ENCODE results near the gene DLG2. TPM values are rescaled to one million over a fixed set of nuclear protein-coding genes. Genes with fewer than 3 reads are reported as not detected.

The DLG2 gene
- total and polyA plus RNA-seq, 2 of the 4 experiments (the other 2 are of a cell fraction) = 0.31 to 0.36 TPM

DNA sequence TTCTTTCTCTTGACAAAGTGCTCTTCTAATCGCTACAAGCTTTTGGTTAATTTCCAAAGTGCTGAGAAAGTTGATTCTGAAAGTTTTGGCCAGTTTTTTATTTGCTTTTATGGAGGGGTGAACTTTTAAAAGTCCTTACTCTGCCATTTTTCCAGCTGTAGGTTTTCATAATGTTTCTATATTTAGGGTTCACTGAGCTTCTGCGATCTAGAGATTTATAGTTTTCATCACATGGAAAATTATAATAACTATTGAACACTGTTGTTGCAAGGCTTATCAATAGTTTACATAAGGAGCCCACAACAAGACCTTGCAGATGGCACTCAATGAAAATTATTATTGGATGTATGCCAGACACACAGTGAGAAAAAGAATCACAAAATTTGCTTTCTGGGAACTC lies 55.1 kb downstream of the DLG2 start:
- no peak for ATAC-seq (ENCODE audit: low read depth)

More for the DNA sequence above, 55.1 kb downstream of the DLG2 start:
- Histone ChIP-seq H3K79me1 (ENCODE audit: low read depth in 1 of 2, low read length in 2 of 2) (no peaks in the 10 kb centered on the region), H3K4me1 (ENCODE audit: control insufficient read depth, insufficient read depth, low read length) (no peaks in the 10 kb centered on the region), H3K23ac (ENCODE audit: low read depth, low read length) (no peak overlapping the region), H2AFZ (replicated peaks; ENCODE audit: low read length, poor library complexity) (no peak overlapping the region), H3K36me3 (ENCODE audit: control insufficient read depth, insufficient read depth, low read length) (no peaks in the 10 kb centered on the region), H4K5ac (ENCODE audit: low read depth, low read length) (no peak overlapping the region), H2BK5ac (ENCODE audit: low read depth, low read length, poor library complexity, severe bottlenecking) (no peak overlapping the region), H3K4ac (ENCODE audit: low read depth, low read length) (no peak overlapping the region), H3K14ac (replicated peaks; ENCODE audit: low read depth, low read length) (no peak overlapping the region), H3K27ac (ENCODE audit: insufficient read depth, low read length) (no peak overlapping the region), H2BK20ac (ENCODE audit: low read depth, low read length) (no peak overlapping the region), H4K20me1 (ENCODE audit: insufficient read depth, low read length) (no peaks in the 10 kb centered on the region), H2AK9ac (replicated peaks; ENCODE audit: low read depth, low read length, poor library complexity) (no peak overlapping the region), H2BK15ac (ENCODE audit: low read depth, low read length) (no peak overlapping the region), H3K9me3 (ENCODE audit: control insufficient read depth, insufficient read depth, low read length) (no peaks in the 10 kb centered on the region), H3K4me3 (ENCODE audit: insufficient read depth, low read depth, low read length) (no peak overlapping the region), H2AK5ac (ENCODE audit: low read depth, low read length) (no peak overlapping the region), H3K9me1 (ENCODE audit: insufficient read depth, low read length) (no peaks in the 10 kb centered on the region), H4K91ac (ENCODE audit: insufficient read depth, low read depth, low read length) (no peak overlapping the region), H2BK120ac (ENCODE audit: low read depth, low read length) (no peak overlapping the region), H3K56ac (ENCODE audit: extremely low read depth, insufficient read depth, low read length) (no peak overlapping the region), H3K18ac (ENCODE audit: low read depth, low read length) (no peak overlapping the region), H3K9ac (ENCODE audit: low read depth, low read length) (no peak overlapping the region), H3K27me3 (ENCODE audit: control insufficient read depth, insufficient read depth, low read length) (no peaks in the 10 kb centered on the region), H4K8ac (ENCODE audit: low read depth in 2 of 2, low read length in 2 of 2) (no peak overlapping the region), H3K4me2 (ENCODE audit: low read depth, low read length) (no peak overlapping the region)
- ChIA-PET POLR2A (ENCODE audit: unreplicated experiment) (no interaction called here), CTCF (no interaction called here)
- no peak for DNase-seq
- WGBS, 2 experiments (ENCODE audit: extremely low coverage in 2 of 2, insufficient read length in 1 of 2) = no CpG with 5 or more reads among the region's 2 CpGs
- dilution Hi-C loops (cut with HindIII; ENCODE audit: low sequenced_read_pairs, unreplicated experiment) = no loop called here
- BruUV-seq (replicated peaks) = no TSS peak
- in situ Hi-C loops (cut with MboI; ENCODE audit: low sequenced_read_pairs) = no loop called here
- intact Hi-C loops (cut with micrococcal nuclease) = no loop called here
- TF ChIP-seq FOS (IDR thresholded peaks at IDR 0.05; ENCODE audit: low read depth, low read length) (no peak), MAZ (IDR thresholded peaks at IDR 0.05; ENCODE audit: borderline replicate concordance, low read depth, low read length) (no peak), RCOR1 (IDR thresholded peaks at IDR 0.05; ENCODE audit: insufficient replicate concordance, low read length) (no peak), NFE2L2 (IDR thresholded peaks at IDR 0.05; ENCODE audit: low read depth, low read length) (no peak), RFX5 (IDR thresholded peaks at IDR 0.05; ENCODE audit: low read depth, low read length) (no peak), RAD21 (IDR thresholded peaks at IDR 0.05; ENCODE audit: low read length) (no peak), MXI1 (IDR thresholded peaks at IDR 0.05; ENCODE audit: borderline replicate concordance, low read depth, low read length) (no peak), POLR2A (IDR thresholded peaks at IDR 0.05; ENCODE audit: low read depth, low read length) (no peak), CEBPB (IDR thresholded peaks at IDR 0.05; ENCODE audit: low read depth, low read length) (no peak), BHLHE40 (IDR thresholded peaks at IDR 0.05; ENCODE audit: low read depth, low read length) (no peak), CHD1 (IDR thresholded peaks at IDR 0.05; ENCODE audit: low read depth, low read length) (no peak), SMC3 (IDR thresholded peaks at IDR 0.05; ENCODE audit: low read depth, low read length) (no peak), MAFK (IDR thresholded peaks at IDR 0.05; ENCODE audit: low read depth, low read length) (no peak)
- TF ChIP-seq, protein P1, sequence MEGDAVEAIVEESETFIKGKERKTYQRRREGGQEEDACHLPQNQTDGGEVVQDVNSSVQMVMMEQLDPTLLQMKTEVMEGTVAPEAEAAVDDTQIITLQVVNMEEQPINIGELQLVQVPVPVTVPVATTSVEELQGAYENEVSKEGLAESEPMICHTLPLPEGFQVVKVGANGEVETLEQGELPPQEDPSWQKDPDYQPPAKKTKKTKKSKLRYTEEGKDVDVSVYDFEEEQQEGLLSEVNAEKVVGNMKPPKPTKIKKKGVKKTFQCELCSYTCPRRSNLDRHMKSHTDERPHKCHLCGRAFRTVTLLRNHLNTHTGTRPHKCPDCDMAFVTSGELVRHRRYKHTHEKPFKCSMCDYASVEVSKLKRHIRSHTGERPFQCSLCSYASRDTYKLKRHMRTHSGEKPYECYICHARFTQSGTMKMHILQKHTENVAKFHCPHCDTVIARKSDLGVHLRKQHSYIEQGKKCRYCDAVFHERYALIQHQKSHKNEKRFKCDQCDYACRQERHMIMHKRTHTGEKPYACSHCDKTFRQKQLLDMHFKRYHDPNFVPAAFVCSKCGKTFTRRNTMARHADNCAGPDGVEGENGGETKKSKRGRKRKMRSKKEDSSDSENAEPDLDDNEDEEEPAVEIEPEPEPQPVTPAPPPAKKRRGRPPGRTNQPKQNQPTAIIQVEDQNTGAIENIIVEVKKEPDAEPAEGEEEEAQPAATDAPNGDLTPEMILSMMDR (conservative IDR thresholded peaks at IDR 0.05; ENCODE audit: low read depth, low read length) = no peak
- TF ChIP-seq, protein P2, sequence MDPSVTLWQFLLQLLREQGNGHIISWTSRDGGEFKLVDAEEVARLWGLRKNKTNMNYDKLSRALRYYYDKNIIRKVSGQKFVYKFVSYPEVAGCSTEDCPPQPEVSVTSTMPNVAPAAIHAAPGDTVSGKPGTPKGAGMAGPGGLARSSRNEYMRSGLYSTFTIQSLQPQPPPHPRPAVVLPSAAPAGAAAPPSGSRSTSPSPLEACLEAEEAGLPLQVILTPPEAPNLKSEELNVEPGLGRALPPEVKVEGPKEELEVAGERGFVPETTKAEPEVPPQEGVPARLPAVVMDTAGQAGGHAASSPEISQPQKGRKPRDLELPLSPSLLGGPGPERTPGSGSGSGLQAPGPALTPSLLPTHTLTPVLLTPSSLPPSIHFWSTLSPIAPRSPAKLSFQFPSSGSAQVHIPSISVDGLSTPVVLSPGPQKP (IDR thresholded peaks at IDR 0.05; ENCODE audit: borderline replicate concordance, low read depth, low read length) = no peak
- TF ChIP-seq, protein P3, sequence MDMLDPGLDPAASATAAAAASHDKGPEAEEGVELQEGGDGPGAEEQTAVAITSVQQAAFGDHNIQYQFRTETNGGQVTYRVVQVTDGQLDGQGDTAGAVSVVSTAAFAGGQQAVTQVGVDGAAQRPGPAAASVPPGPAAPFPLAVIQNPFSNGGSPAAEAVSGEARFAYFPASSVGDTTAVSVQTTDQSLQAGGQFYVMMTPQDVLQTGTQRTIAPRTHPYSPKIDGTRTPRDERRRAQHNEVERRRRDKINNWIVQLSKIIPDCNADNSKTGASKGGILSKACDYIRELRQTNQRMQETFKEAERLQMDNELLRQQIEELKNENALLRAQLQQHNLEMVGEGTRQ (IDR thresholded peaks at IDR 0.05; ENCODE audit: low read depth, low read length) = no peak

All from IMR-90 (cell line).